Activated T-cell treated with anti-CD3 and anti-CD28 coated beads for 24 hours (primary cell): ENCODE measurements around the gene SERF1A.
"Not testable (repeated sequence)": the region's sequence is repeated elsewhere in the genome, so short reads cannot be mapped to it uniquely, and the experiment has no call there.

Experiments used
- DNase-seq: peaks from one replicate; pipeline ENCODE4 v3.0.0-alpha.2; 2020; ENCODE audit warnings: low read depth

The SERF1A gene

GRCh38 chr5:70900533-70901271 is at the start of gene SERF1A:
Gene SERF1A (plus strand): TSS chr5:70900669. CDS start chr5:70900870, 201 bp downstream.
- DNase-seq, result not testable (repeated sequence)

DNA sequence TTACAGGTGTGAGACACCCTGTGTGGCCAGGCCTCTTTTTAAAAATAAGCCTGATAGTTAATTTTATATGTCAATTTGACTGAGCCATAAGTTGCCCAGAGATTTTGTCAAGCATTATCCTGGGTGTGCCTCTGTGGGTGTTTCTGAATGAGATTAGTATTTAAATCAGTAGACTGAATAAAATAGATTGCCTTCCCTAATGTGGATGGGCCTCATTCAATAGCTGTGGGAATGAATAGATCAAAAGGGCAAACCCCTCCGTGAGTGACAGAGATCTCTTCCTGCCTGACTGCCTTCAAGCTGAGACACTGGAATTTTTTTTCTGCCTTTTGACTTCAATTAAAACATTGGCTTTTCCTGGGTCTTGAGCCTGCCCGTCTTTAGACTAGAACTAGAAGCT is 33.7 kb upstream of the SERF1A start:
- not testable (repeated sequence) for DNase-seq

DNA sequence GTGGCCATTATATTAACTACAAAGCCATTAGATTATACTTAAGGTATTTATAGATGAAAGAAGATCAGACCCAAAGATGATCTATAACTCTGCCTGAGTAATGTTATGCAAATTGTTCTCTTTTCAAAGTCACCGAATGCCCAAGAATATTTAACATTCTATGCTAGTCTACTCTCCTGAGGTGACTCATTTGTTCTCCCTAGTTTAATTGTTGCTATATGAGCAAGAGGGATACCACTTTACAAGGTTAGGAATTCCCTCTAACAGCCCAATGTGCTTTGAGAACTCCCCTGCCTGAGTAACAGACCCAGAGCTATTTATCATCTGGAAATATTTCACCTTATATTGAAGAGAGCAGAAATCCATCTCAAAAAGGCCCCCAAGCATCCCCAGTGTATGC is 29.8 kb upstream of the SERF1A start:
- DNase-seq, result not testable (repeated sequence)

- DNase-seq, result not testable (repeated sequence)
Measured at GRCh38 chr5:70896076-70896475, 4.4 kb upstream of the SERF1A start.

- not testable (repeated sequence) for DNase-seq
Measured at GRCh38 chr5:70901272-70901571, 753 bp downstream of the SERF1A start.

GRCh38 chr5:70906624-70907023 is 6.2 kb downstream of the SERF1A start:
- DNase-seq, result not testable (repeated sequence)

GRCh38 chr5:70916829-70917228 is 16.4 kb downstream of the SERF1A start:
- not testable (repeated sequence) for DNase-seq

GRCh38 chr5:70925211-70925562 is 24.7 kb downstream of the SERF1A start:
- not testable (repeated sequence) for DNase-seq

- DNase-seq, result not testable (repeated sequence)
Measured at GRCh38 chr5:70931709-70932368, 31.4 kb downstream of the SERF1A start.

GRCh38 chr5:70932560-70932959 is 32.1 kb downstream of the SERF1A start:
- DNase-seq, result not testable (repeated sequence)

DNA sequence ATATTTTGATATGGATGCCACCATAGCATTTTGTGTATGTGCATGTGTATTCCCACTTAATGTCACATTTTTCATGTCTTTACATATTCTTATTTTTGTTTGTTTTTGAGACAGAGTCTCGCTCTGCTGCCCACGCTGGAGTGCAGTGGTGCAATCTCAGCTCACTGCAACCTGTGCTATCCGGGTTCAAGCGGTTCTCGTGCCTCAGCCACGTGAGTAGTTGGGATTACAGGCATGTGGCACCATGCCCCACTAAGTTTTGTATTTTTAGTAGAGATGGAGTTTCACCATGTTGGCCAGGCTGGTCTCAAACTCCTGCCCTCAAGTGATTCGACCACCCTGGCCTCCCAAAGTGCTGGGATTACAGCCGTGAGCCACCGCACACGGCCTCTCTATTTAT is 52.6 kb downstream of the SERF1A start:
- not testable (repeated sequence) for DNase-seq
